Neural progenitor cell (in vitro differentiated cells): ENCODE data around the gene DHRS4. TPM values are rescaled to one million over a fixed set of nuclear protein-coding genes. Genes with fewer than 3 reads are reported as not detected.

ENCODE experiments used
- DNase-seq: peaks from one replicate; pipeline ENCODE4 v3.0.0-alpha.2; 2016; ENCODE audit warnings: low spot score
- H2AFZ ChIP-seq: fragments of 200-600 bp; sonication (generic); replicated peaks from 2 replicates; pipeline ENCODE4 v1.6.1; 2016; ENCODE audit warnings: antibody characterized with exemption
- H3F3A ChIP-seq: fragments of 200-600 bp; sonication (generic); 2 replicates; pipeline ENCODE4 v1.6.1; 2016; ENCODE audit warnings: antibody characterized with exemption, low read depth
- H3K27ac ChIP-seq: fragments of 200-600 bp; sonication (generic); 2 replicates; pipeline ENCODE4 v1.5.1; 2016; ENCODE audit warnings: mild to moderate bottlenecking
- H3K27me3 ChIP-seq: fragments of 200-600 bp; sonication (generic); 2 replicates; pipeline ENCODE4 v1.6.1; 2016; ENCODE audit warnings: mild to moderate bottlenecking, moderate library complexity
- H3K36me3 ChIP-seq: fragments of 200-600 bp; sonication (generic); 2 replicates; pipeline ENCODE4 v1.5.1; 2016
- H3K4me1 ChIP-seq: fragments of 200-600 bp; sonication (generic); 2 replicates; pipeline ENCODE4 v1.6.1; 2016; ENCODE audit warnings: mixed run types
- H3K4me2 ChIP-seq: fragments of 200-600 bp; sonication (generic); 2 replicates; pipeline ENCODE4 v1.6.1; 2016
- H3K4me3 ChIP-seq: fragments of 200-600 bp; sonication (generic); 2 replicates; pipeline ENCODE4 v1.5.1; 2016
- H3K79me2 ChIP-seq: fragments of 200-600 bp; sonication (generic); 2 replicates; pipeline ENCODE4 v1.6.1; 2016; ENCODE audit warnings: low read depth
- H3K9ac ChIP-seq: fragments of 200-600 bp; sonication (generic); 2 replicates; pipeline ENCODE4 v1.6.1; 2016
- H3K9me3 ChIP-seq: fragments of 200-600 bp; sonication (generic); 2 replicates; pipeline ENCODE4 v1.5.1; 2016; ENCODE audit warnings: low read depth
- H4K20me1 ChIP-seq: fragments of 200-600 bp; sonication (generic); 2 replicates; pipeline ENCODE4 v1.6.1; 2016; ENCODE audit warnings: low read depth
- H3K27ac Mint-ChIP-seq: 3 replicates; pipeline ENCODE4 v1.8.0; 2021; ENCODE audit warnings: mixed read lengths
- H3K27me3 Mint-ChIP-seq: 2 replicates; pipeline ENCODE4 v1.8.0; 2022; ENCODE audit warnings: low read depth, mild to moderate bottlenecking, inconsistent platforms, moderate library complexity, mixed read lengths; ENCODE audit not compliant: insufficient read depth
- H3K36me3 Mint-ChIP-seq: 3 replicates; pipeline ENCODE4 v1.8.0; 2021; ENCODE audit warnings: mixed read lengths
- H3K4me1 Mint-ChIP-seq: 3 replicates; pipeline ENCODE4 v1.8.0; 2021; ENCODE audit warnings: mixed read lengths
- H3K4me3 Mint-ChIP-seq: 3 replicates; pipeline ENCODE4 v1.8.0; 2021; ENCODE audit warnings: mild to moderate bottlenecking, moderate library complexity, mixed read lengths
- H3K9me3 Mint-ChIP-seq: 3 replicates; pipeline ENCODE4 v1.8.0; 2020; ENCODE audit warnings: mixed read lengths
- EZH2 ChIP-seq: fragments of 200-600 bp; sonication (generic); IDR thresholded peaks from 2 replicates; pipeline ENCODE4 v1.6.1; 2017; ENCODE audit warnings: antibody characterized with exemption, mild to moderate bottlenecking, moderate library complexity
- EZH2phosphoT487 ChIP-seq: fragments of 200-600 bp; sonication (generic); IDR thresholded peaks from 2 replicates; pipeline ENCODE4 v1.6.1; 2017; ENCODE audit warnings: antibody characterized with exemption
- total RNA-seq: library from RNA; depleted of rRNA; stranded (reverse); fragments of >200 nt; gene quantifications from 2 replicates; pipeline ENCODE4 v1.2.3, GENCODE V29; 2015; ENCODE audit warnings: low replicate concordance
- TF ChIP-seq, protein P1 (sequence below): fragments of 200-600 bp; sonication (generic); IDR thresholded peaks from 2 replicates; pipeline ENCODE4 v1.5.1; 2017; ENCODE audit warnings: antibody characterized with exemption, mild to moderate bottlenecking

The DHRS4 gene
- total RNA-seq, 1 donor from 2014 or later: 18.6 TPM

GRCh38 chr14:23925523-23926075, 28.0 kb upstream of the DHRS4 start:
- TF ChIP-seq, protein P1, sequence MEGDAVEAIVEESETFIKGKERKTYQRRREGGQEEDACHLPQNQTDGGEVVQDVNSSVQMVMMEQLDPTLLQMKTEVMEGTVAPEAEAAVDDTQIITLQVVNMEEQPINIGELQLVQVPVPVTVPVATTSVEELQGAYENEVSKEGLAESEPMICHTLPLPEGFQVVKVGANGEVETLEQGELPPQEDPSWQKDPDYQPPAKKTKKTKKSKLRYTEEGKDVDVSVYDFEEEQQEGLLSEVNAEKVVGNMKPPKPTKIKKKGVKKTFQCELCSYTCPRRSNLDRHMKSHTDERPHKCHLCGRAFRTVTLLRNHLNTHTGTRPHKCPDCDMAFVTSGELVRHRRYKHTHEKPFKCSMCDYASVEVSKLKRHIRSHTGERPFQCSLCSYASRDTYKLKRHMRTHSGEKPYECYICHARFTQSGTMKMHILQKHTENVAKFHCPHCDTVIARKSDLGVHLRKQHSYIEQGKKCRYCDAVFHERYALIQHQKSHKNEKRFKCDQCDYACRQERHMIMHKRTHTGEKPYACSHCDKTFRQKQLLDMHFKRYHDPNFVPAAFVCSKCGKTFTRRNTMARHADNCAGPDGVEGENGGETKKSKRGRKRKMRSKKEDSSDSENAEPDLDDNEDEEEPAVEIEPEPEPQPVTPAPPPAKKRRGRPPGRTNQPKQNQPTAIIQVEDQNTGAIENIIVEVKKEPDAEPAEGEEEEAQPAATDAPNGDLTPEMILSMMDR: no peak
- no peak for TF ChIP-seq EZH2phosphoT487
- no peak for TF ChIP-seq EZH2
- H3K27ac Mint-ChIP-seq: no peak overlapping the region
- H3K9ac ChIP-seq: no peak overlapping the region
- peaks cover 5% of the 10 kb centered on the region for H3K9me3 Mint-ChIP-seq
- H3K27me3 Mint-ChIP-seq: no peaks in the 10 kb centered on the region
- no peak overlapping the region for H3K27ac ChIP-seq
- H3K4me1 Mint-ChIP-seq: no peaks in the 10 kb centered on the region
- H3K4me3 ChIP-seq: no peak overlapping the region
- H2AFZ ChIP-seq: no peak overlapping the region
- no peaks in the 10 kb centered on the region for H3K79me2 ChIP-seq
- no peaks in the 10 kb centered on the region for H4K20me1 ChIP-seq
- H3K36me3 Mint-ChIP-seq: no peaks in the 10 kb centered on the region
- no peaks in the 10 kb centered on the region for H3F3A ChIP-seq
- H3K4me1 ChIP-seq: no peaks in the 10 kb centered on the region
- no peak for DNase-seq
- no peak overlapping the region for H3K4me2 ChIP-seq
- no peak overlapping the region for H3K4me3 Mint-ChIP-seq
- no peaks in the 10 kb centered on the region for H3K9me3 ChIP-seq
- no peaks in the 10 kb centered on the region for H3K36me3 ChIP-seq
- H3K27me3 ChIP-seq: no peaks in the 10 kb centered on the region

- H3K4me1 Mint-ChIP-seq: no peaks in the 10 kb centered on the region
- H3K4me3 Mint-ChIP-seq: no peak overlapping the region
- Histone ChIP-seq H3K4me2 (no peak overlapping the region), H4K20me1 (no peaks in the 10 kb centered on the region), H3K27ac (no peak overlapping the region), H3F3A (no peaks in the 10 kb centered on the region), H3K27me3 (no peaks in the 10 kb centered on the region), H3K4me1 (no peaks in the 10 kb centered on the region), H3K9ac (no peak overlapping the region), H3K9me3 (no peaks in the 10 kb centered on the region), H2AFZ (no peak overlapping the region), H3K36me3 (no peaks in the 10 kb centered on the region), H3K79me2 (no peaks in the 10 kb centered on the region), H3K4me3 (no peak overlapping the region)
- no peaks in the 10 kb centered on the region for H3K36me3 Mint-ChIP-seq
- TF ChIP-seq EZH2phosphoT487: no peak
- no peak for TF ChIP-seq EZH2
- TF ChIP-seq, protein P1: no peak
- H3K27me3 Mint-ChIP-seq: no peaks in the 10 kb centered on the region
- H3K27ac Mint-ChIP-seq: no peak overlapping the region
- DNase-seq: no peak
- H3K9me3 Mint-ChIP-seq: peaks cover 4% of the 10 kb centered on the region
These were observed 27.0 kb upstream of the DHRS4 start for GRCh38 chr14:23926543-23926942.

GRCh38 chr14:23929136-23929535, 24.4 kb upstream of the DHRS4 start:
- Mint-ChIP-seq H3K36me3 (no peaks in the 10 kb centered on the region), H3K4me3 (no peak overlapping the region), H3K27me3 (no peaks in the 10 kb centered on the region), H3K9me3 (no peaks in the 10 kb centered on the region), H3K4me1 (no peaks in the 10 kb centered on the region), H3K27ac (no peak overlapping the region)
- H3K79me2 ChIP-seq: no peaks in the 10 kb centered on the region
- TF ChIP-seq, protein P1: no peak
- TF ChIP-seq EZH2: no peak
- TF ChIP-seq EZH2phosphoT487: no peak
- no peaks in the 10 kb centered on the region for H3K27me3 ChIP-seq
- H3F3A ChIP-seq: no peaks in the 10 kb centered on the region
- H3K9ac ChIP-seq: no peak overlapping the region
- no peaks in the 10 kb centered on the region for H4K20me1 ChIP-seq
- H3K9me3 ChIP-seq: no peaks in the 10 kb centered on the region
- no peaks in the 10 kb centered on the region for H3K36me3 ChIP-seq
- H3K4me3 ChIP-seq: no peak overlapping the region
- no peaks in the 10 kb centered on the region for H3K4me1 ChIP-seq
- H2AFZ ChIP-seq: no peak overlapping the region
- no peak overlapping the region for H3K27ac ChIP-seq
- DNase-seq: no peak
- H3K4me2 ChIP-seq: no peak overlapping the region
